CD4-positive, alpha-beta T cell (primary cell): ENCODE measurements around the gene SNX19. TPM values are rescaled to one million over a fixed set of nuclear protein-coding genes. Genes with fewer than 3 reads are reported as not detected.

Experiments used
- ATAC-seq: fragments of 200-7000 bp; cut with Tn5 transposase; one replicate; pipeline ENCODE4 v1.10.0; 2022; ENCODE audit warnings: mild to moderate bottlenecking; ENCODE audit not compliant: poor library complexity
- CTCF ChIA-PET: fragments of 350-600 bp; sonication (Branson Sonifier 250); formaldehyde crosslinking; loops from one replicate; lab custom pipeline; 2021; ENCODE audit warnings: antibody characterized with exemption, inconsistent platforms; lab: Charles Lee
- POLR2A ChIA-PET: fragments of 350-600 bp; sonication (Branson Sonifier 250); formaldehyde crosslinking; loops from one replicate; lab custom pipeline; 2021; ENCODE audit warnings: antibody characterized with exemption, inconsistent platforms; lab: Charles Lee
- DNase-seq, 14 experiments: peaks; one replicate each; pipeline ENCODE4 v3.0.0-alpha.2; 2013 to 2020; ENCODE audit warnings: mixed read lengths in 2 of 14
- H3K27ac ChIP-seq, 2 donors: one replicate each; pipeline versions ENCODE4 v1.5.1 to v1.7.0; 2013; ENCODE audit warnings: low read length in 2 of 2, low read depth in 1 of 2, mild to moderate bottlenecking in 1 of 2
- H3K27me3 ChIP-seq, 2 experiments: 1 replicate in 1 of 2; 2 replicates in 1 of 2; pipeline versions ENCODE4 v1.6.1 to v1.7.0; 2013; ENCODE audit warnings: low read length in 2 of 2, control low read depth in 1 of 2, mild to moderate bottlenecking in 1 of 2, moderate library complexity in 1 of 2; ENCODE audit not compliant: insufficient read depth in 2 of 2, control insufficient read depth in 1 of 2
- H3K36me3 ChIP-seq: one replicate; pipeline ENCODE4 v1.6.1; 2013; ENCODE audit warnings: low read length, control low read depth; ENCODE audit not compliant: insufficient read depth
- H3K4me1 ChIP-seq: one replicate; pipeline ENCODE4 v1.6.1; 2013; ENCODE audit warnings: low read length, control low read depth; ENCODE audit not compliant: insufficient read depth
- H3K4me3 ChIP-seq: one replicate; pipeline ENCODE4 v1.5.1; 2013; ENCODE audit warnings: mild to moderate bottlenecking, low read length, moderate library complexity
- H3K9me3 ChIP-seq, 2 experiments: 1 replicate in 1 of 2; 2 replicates in 1 of 2; pipeline versions ENCODE4 v1.6.1 to v1.7.0; 2013; ENCODE audit warnings: low read length in 2 of 2, mild to moderate bottlenecking in 2 of 2, control low read depth in 1 of 2, moderate library complexity in 1 of 2; ENCODE audit not compliant: control insufficient read depth in 1 of 2, insufficient read depth in 1 of 2
- H3K27ac Mint-ChIP-seq: one replicate; pipeline ENCODE4 v1.8.0; 2020; ENCODE audit warnings: mixed read lengths
- H3K27me3 Mint-ChIP-seq: one replicate; pipeline ENCODE4 v1.8.0; 2021; ENCODE audit warnings: mixed read lengths
- H3K36me3 Mint-ChIP-seq: one replicate; pipeline ENCODE4 v1.8.0; 2021; ENCODE audit warnings: low read depth, mixed read lengths
- H3K4me1 Mint-ChIP-seq: one replicate; pipeline ENCODE4 v1.8.0; 2021; ENCODE audit warnings: low read depth, mixed read lengths
- H3K4me3 Mint-ChIP-seq: one replicate; pipeline ENCODE4 v1.8.0; 2020; ENCODE audit warnings: mild to moderate bottlenecking, mixed read lengths
- H3K9me3 Mint-ChIP-seq: one replicate; pipeline ENCODE4 v1.8.0; 2020; ENCODE audit warnings: mixed read lengths
- CTCF ChIP-seq: fragments of 200-600 bp; IDR thresholded peaks from one replicate; pipeline ENCODE4 v1.8.0; 2022; ENCODE audit warnings: antibody characterized with exemption, mild to moderate bottlenecking
- intact Hi-C, 2 experiments: fragments of 100-400 bp; cut with DNase I in 1 of 2; cut with micrococcal nuclease in 1 of 2; formaldehyde crosslinking; loops; one replicate each; pipeline versions ENCODE4 v1.15.1 to v1.9.0; 2023 to 2025; cut with DNase I, micrococcal nuclease
- total RNA-seq, 174 experiments: library from RNA in 2 of 174; stranded (reverse) in 2 of 174; gene quantifications; one replicate each; pipeline ENCODE4 v1.2.3 and lab custom pipeline; 2021 to 2026

Gene SNX19
- total RNA-seq, 2 experiments from 2014 or later = 41.2 to 43.8 TPM

- Mint-ChIP-seq H3K9me3 (no peaks in the 10 kb centered on the region), H3K4me3 (no peak overlapping the region), H3K27me3 (no peaks in the 10 kb centered on the region), H3K36me3 (peaks cover 45% of the 10 kb centered on the region), H3K4me1 (peaks cover 23% of the 10 kb centered on the region), H3K27ac (no peak overlapping the region)
- CTCF ChIA-PET = no interaction called here
- no peaks in the 10 kb centered on the region for H3K4me1 ChIP-seq
- POLR2A ChIA-PET = interaction anchor here (0.8 kb wide), 1 partner anchor 25 kb away, joined by 3 read pairs; the partner anchor contains the start of gene SNX19
- DNase-seq = no peak
- no peaks in the 10 kb centered on the region for H3K27me3 ChIP-seq
- H3K36me3 ChIP-seq = peaks cover 71% of the 10 kb centered on the region
- no peak for ATAC-seq
- TF ChIP-seq CTCF = no peak
- no peak overlapping the region for H3K27ac ChIP-seq
- intact Hi-C loops = loop anchor here in 1 of 2 experiments (10.0 kb wide), 1 partner anchor 457 kb away; no protein-coding TSS in a partner anchor
- no peak overlapping the region for H3K4me3 ChIP-seq
- no peaks in the 10 kb centered on the region for H3K9me3 ChIP-seq
These were observed 25.0 kb downstream of the SNX19 start for GRCh38 chr11:130891326-130891725.

GRCh38 chr11:130890039-130890745 is 26.1 kb downstream of the SNX19 start:
- H3K27me3 Mint-ChIP-seq = no peaks in the 10 kb centered on the region
- H3K4me1 Mint-ChIP-seq = peaks cover 23% of the 10 kb centered on the region
- H3K27ac Mint-ChIP-seq = no peak overlapping the region
- Histone ChIP-seq H3K9me3 (no peaks in the 10 kb centered on the region), H3K4me3 (no peak overlapping the region), H3K4me1 (no peaks in the 10 kb centered on the region), H3K27ac (no peak overlapping the region), H3K36me3 (peaks cover 70% of the 10 kb centered on the region), H3K27me3 (no peaks in the 10 kb centered on the region)
- no peak overlapping the region for H3K4me3 Mint-ChIP-seq
- no peak for DNase-seq
- CTCF ChIA-PET = no interaction called here
- intact Hi-C loops = loop anchor here in 1 of 2 experiments (10.0 kb wide), 1 partner anchor 455 kb away; no protein-coding TSS in a partner anchor
- H3K9me3 Mint-ChIP-seq = no peaks in the 10 kb centered on the region
- peaks cover 34% of the 10 kb centered on the region for H3K36me3 Mint-ChIP-seq
- TF ChIP-seq CTCF = no peak
- no peak for ATAC-seq
- POLR2A ChIA-PET = no interaction called here

GRCh38 chr11:130888790-130889189 is 27.5 kb downstream of the SNX19 start:
- Mint-ChIP-seq H3K27me3 (no peaks in the 10 kb centered on the region), H3K9me3 (no peaks in the 10 kb centered on the region), H3K36me3 (peaks cover 27% of the 10 kb centered on the region), H3K27ac (no peak overlapping the region), H3K4me1 (peaks cover 14% of the 10 kb centered on the region), H3K4me3 (no peak overlapping the region)
- no peak for DNase-seq
- H3K4me1 ChIP-seq = no peaks in the 10 kb centered on the region
- H3K27me3 ChIP-seq = no peaks in the 10 kb centered on the region
- no peak for TF ChIP-seq CTCF
- H3K27ac ChIP-seq = no peak overlapping the region
- POLR2A ChIA-PET = no interaction called here
- intact Hi-C loops = no loop called here
- ATAC-seq = no peak
- H3K4me3 ChIP-seq = no peak overlapping the region
- CTCF ChIA-PET = interaction anchor here (1.0 kb wide), 1 partner anchor 27 kb away, joined by 3 read pairs; no protein-coding TSS in a partner anchor
- H3K36me3 ChIP-seq = peaks cover 69% of the 10 kb centered on the region
- no peaks in the 10 kb centered on the region for H3K9me3 ChIP-seq
